GM18868 (cell line): ENCODE data around the gene VEPH1.
A peak's percentile ranks its signal among the peaks of the same experiment; 100 is the strongest.

Experiments used
- ATAC-seq: cut with Tn5 transposase; IDR thresholded peaks from one replicate; pipeline ENCODE4 v1.9.1; 2021; ENCODE audit warnings: mild to moderate bottlenecking, moderate library complexity; ENCODE audit not compliant: unreplicated experiment

VEPH1 gene

DNA sequence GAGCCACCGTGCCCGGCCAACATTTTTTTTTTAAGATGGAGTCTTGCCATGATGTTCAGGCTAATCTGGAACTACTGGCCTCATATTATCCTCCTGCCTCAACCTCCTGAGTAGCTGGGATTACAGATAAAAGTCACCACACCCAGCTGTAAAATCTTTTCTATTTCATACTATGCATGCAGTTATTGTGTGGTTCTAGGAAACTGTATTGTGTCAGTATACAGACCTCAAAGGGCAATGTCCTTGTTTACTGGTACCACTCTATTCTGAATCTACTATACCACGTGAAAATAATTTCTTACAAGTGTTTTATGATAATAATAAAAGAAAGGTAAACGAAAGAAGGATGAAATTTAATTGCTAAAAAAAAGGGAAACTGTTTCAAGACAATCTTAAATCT lies 190.0 kb downstream of the VEPH1 start:
- ATAC-seq, result no peak

DNA sequence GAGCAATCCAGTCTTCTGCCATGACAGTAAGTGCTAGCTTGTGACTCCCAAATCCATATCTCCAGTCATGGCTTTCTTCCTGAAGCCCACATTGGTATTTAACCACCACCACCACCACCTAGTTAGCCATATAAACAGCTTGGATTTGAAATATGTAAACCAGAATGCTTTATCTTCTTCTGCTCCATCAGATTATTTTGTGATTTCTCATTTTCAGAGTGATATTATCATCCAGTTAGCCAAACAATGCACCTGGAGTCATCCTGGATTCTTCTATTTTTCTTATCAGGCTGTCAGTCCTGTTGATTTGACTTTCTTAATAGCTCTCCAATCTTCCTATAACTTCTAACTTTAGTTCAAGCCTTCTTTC lies 190.9 kb downstream of the VEPH1 start:
- ATAC-seq, result no peak

DNA sequence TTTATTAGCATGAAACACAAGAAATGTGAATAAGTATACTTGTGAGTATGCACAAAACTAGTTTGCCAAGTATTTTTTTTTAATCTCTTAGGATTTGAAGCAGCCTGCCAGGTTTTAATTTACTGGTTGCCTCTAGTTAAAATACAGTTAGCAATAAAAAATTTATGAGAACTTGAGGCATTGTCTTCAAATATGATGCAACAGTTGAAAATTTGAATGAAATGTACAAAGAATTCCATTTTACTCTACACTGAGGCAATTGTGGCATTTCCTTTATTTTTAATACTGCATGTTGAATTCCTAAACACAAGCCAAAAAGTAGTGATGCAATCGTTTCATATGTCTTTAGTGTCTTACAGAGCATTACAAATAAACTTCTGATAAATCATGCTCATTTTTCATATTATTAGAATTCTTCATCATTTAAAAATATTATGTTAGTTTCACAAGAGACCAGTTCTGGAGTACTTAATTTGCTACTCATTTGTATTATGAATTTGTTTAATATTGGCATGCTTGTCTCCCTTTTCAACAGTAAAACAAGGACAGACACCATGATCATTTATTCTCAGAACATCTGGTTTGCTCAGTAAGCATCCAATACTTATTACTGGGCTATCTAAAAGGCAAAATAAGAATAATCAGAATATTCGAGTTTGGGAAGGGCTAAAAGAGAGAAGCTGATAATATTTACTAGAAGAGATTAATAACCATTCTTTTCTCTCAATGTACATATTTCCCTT lies 191.4 kb downstream of the VEPH1 start:
- ATAC-seq, result no peak

DNA sequence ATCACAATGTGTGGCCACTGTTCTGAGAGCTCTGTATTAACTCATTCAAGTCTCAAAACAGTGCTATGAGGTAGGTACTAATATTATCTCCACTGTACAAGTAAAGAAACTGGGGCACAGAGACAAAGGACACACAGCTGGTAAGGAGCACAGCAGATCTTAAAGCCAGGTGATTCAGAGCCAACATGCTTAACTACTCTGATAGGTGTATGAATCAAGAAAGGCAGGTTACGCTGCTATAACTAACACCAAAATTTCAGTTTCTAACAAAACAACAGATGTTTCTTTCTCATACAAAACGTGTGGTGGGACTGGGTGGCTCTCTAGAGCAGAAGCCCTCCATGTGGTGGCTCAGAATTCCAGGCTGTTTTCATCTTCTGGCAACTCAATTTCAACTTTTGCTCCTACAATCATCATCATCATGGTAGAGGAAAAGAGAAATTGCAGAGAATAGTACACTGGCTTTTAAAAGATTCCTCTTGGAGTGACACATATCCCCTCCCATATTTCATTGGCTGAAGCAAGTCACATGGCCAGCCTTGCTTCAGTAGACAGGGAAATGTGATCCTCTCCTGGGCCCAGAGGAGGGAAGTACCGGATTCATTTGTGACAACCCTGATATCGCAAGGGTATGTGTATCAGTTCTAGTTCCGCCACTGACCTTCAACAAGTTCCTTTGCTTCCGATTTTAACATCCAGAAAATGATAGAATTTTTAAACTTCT lies 192.7 kb downstream of the VEPH1 start:
- ATAC-seq, result no peak

DNA sequence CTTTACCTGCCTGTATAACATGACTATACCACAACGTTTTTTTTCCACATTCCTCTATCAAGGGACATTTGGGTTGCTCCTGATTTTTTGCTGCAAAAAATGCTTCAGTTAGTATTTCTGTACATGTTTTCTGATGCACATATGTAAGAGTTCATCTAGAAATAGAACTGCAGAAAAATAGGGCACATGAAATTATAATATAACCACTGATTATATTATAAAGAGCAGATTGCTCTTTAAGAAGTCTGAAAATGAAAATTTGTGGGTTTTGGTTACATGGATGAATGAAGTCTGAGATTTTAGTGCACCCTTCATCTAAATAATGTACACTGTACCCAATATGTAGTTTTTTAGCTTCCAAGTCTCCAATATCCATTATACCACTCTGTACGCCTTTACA lies 196.7 kb downstream of the VEPH1 start:
- ATAC-seq, result no peak

DNA sequence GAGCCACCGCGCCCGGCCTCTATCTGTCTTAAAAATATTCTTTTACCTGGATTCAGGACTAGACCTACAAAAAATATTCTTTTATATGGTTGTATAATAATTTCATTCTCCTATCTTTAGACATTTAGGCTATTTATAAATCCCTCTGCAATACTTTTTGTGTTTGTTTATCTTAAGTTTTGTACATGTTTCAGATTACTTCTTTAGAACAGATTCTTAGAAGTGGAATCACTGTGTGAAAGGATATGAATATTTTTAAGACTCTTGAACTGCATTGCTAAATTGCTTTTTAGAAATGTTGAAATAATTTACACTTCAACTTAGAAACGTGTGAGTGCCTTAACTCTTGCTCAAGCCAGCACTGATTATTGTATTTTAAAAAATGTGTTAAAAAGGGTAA lies 197.8 kb downstream of the VEPH1 start:
- ATAC-seq, result no peak

DNA sequence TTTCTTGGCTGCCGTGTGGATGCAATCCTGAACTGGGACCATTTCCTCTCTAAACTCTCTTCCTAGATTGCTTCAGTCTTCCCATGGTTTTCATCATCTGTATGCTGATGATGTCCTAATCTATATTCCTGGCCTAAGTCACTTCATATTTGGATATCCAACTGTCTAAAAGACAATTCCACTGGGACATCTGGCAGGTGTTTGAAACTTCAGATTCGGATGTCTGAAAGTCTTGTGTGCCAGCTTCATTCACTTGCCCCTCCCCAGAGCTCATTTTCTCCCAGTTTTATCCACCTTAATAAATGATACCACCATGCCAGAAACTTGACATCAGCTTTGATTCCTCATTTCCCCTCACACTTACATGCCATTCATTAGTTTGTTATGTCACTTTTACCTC lies 201.5 kb downstream of the VEPH1 start:
- no peak for ATAC-seq

DNA sequence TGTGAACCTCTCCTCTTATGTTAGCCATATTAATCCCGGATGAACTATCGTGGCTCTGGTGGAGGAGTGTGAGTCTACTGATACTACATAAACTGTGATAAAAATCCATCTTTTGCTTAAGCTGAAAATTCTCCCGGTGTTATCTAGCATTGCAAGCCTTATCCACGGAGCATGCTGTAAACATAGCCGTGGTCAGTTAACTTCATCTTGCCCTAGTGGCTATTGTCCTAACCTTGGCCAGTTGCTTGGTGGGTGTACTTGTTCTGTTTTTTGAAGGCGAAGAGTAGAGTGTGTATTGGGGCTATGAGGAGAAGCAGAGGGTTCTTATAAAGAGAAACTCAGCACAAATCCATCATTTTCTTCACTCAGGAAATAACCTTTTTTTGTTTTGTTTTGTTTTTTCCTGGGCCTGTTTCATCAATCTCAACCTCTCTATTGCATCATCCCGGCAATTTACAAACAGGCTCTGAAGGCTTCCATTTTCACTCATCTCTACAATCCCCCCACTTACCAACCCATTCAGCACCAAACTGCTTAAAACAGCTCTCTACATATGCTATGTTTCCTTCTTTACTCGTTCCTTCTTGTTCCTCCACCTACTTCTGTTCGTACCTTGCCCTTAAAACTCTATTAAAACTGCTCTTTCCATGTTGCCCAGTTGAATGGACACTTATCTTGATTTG lies 202.1 kb downstream of the VEPH1 start:
- no peak for ATAC-seq

DNA sequence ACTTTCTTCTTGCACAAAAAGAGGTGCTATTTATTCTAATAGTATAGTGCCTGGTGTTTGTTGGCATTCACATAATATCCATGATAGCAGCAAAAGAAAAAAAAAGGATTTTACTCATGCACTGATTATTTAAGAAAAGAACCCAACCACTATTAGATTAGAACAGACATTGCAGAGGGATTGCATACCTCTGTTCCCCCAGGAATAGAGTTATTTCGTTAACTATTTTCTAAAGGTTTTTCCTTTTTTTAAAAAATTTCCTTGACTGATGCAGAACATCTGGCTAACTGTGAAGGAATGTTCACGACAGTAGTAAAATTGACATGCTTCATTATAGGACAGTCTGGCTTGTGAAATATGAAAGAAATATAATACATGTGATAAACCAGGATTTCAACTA lies 203.1 kb downstream of the VEPH1 start:
- no peak for ATAC-seq

DNA sequence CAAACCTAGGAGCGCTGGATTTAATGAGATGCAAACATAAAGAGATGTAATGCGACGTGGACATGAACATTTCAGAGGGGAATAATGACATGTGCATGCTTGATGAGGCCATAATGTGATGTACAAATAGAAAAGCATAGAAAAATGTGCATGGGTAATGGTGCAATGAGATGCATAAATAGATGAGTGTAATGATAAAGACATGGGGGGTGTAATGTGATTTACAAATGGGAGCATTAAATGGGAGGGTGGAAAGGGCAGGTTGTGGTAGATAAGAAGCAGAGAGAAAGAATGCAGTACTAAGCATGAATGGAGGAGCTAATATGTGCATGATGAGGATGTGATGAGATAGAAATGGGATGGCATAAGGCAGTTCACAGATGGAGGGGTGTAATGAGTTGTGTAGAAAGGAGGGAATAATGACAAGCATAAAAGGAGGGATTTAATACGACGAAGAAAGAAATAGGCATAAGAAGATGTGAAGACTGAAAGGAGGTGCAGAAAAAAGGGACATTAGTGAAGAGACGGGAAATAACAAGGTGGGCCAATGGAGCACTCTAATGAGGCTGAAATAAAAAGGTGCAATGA lies 205.8 kb downstream of the VEPH1 start:
- no peak for ATAC-seq

DNA sequence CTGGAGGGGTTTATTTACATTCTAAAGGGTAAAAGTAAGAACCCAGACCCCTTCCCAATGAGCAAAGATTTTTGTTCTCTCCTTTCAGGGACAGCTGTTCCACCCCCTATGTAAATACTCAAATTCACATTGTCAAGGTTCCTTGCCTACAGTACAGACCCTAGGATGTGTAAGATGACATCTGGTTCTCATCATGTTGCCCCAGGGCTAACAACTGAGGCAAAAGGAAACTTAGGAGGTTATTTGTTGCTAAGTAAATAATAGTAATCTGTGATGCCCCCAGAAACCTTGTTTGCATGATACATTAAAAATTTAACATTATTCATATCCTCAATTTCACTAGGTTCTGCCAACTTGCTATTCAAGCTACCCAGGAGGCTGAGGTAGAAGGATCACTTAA lies 208.3 kb downstream of the VEPH1 start:
- ATAC-seq, result peak; percentile 13

DNA sequence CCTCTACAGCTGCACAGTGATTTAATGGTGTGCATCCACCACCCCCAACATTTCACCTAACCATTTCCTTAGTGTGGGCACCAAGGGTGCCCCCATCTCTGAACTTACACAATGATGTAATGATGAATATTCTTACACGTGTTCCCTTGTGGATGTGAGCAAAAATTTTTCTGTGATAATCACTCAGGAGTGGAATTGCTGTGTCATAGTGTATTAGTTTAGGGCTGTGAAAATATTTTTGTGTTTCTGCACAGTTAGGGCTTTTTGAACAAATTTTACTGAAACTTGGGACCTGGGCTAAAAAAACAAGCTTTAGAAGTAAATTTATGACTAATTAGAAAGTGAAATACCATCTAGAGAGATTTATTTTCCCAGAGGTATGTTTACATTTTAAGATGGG lies 208.7 kb downstream of the VEPH1 start:
- peak; percentile 44 for ATAC-seq

DNA sequence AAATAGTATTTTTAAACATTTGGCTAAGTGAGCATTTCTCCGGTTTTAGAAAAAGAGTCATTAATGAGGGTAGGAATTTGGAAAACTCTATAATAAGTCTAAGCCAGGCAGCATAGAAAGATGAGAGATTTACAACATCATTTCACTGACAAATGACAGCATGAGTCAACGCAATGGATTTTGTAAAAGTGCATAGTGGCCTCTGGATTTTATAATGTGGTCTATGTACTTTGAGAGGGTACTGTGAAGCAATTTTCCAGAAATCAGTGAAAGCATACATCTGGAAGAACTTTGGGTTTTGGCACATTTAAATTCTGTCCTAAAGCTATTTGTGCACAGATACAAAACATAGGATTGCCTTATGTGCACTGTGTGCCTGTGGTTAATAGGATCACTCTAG lies 212.4 kb downstream of the VEPH1 start:
- ATAC-seq, result no peak

DNA sequence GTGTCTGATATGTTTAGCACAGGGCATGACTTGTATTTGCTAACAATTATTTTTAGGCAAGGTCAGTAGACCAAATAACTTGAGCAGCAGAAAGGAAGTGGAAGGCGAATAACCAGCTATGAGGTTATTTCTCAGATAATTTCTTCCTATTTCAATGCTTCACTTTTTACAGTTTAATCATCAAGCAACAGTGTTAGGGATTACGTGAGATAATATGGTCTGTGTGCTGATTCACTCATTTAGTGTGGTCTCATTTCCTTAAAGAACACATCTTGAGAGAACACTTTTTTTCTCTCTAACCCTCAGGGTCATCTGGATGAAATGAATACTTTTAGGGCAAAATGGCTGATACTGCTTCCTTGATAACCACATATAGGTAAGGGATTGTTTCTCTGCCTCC lies 217.2 kb downstream of the VEPH1 start:
- no peak for ATAC-seq

DNA sequence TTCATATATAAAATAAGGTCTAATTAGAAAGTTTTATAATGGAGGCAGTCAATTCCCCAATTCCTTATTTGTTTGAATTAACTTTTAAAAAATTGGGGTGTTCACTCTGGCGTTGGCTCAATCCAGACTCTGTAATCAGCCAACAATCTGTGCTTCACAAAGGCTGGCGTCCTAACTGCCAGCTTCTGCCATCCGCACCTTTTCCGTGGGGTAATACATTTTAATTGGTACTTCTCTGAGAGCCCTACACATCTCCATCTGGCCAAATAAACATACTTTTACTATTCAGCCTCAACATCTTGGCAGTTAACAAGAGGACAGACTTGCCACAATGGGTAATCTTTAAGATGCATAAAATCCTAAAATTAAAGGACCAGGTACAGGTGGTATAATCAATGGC lies 218.1 kb downstream of the VEPH1 start:
- ATAC-seq, result no peak

DNA sequence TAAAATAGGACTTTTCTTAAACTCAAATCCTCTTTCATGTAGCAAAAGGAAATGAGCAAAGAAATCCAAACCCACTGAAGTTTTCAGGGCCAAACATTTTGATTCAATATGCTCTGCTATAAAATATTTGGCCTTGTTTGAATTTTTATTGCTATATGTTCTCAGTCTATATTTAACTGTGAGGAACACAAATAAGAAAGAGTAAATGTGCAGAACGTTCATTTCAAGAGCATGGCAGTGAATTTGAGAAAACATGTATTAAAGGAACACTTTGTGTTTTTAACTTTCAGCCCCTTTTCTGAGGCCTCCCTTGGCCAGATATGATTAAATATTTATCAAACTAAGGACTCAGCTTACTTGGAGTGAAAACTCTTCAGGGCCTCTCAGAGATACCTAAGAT lies 218.5 kb downstream of the VEPH1 start:
- no peak for ATAC-seq

DNA sequence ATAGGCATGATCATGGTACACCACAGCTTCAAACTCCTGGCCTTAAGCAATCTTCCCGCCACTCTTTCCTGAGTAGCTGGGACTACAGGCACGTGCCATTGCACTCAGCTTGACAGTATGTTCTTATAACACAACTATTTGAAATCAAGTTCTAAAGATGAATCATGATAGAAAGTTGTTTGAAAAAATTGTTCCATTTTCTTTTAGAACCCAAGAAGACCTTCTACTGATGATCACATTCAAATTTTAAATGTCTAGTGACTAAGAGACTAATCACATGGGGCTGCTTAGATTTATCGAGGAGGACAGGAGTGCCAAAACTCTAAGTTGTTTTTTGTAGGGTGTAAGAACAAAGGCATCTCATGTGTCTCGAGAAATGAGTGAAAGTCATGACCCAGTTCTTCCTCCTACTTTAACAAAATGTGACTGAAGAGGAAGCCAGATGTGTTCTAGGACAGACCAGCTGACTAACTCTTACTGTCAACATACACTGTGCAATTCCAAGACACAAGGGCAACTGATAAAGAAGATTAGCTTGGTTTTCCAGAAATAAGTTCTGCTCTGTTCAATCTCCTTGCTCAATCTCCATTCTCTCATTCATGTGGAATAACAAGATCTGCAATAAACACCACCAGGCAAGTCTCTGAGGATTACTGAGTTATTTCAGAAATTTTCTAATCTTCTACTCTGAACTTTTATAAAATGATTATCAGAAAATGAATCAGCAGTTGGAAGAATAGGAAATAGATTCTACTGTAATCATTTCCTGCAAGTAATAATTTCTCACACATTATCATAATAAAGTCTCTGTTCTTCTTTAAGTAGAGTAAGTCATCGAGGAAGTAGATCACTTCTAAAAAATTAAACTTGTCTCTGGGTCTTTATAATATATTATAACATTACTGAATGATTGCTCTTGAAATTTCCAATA lies 220.7 kb downstream of the VEPH1 start:
- no peak for ATAC-seq

DNA sequence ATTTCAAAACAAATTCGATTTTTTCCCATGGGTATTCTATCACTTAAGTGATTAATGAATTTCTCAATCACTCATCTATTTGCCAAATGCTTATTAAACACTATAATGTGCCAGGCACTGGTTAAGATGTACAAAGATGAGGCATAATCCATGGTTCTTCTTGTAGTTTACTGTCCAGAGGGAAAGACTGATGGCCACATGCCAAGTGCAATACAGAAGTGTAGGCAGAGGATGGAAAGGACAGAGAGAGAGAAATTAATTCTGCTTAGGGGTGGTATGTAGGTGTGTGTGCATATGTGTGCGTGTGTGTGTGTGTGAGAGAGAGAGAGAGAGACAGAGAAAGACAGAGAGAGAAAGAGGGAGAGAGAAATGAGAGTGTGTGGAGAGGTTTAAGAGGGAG lies 222.4 kb downstream of the VEPH1 start:
- no peak for ATAC-seq

DNA sequence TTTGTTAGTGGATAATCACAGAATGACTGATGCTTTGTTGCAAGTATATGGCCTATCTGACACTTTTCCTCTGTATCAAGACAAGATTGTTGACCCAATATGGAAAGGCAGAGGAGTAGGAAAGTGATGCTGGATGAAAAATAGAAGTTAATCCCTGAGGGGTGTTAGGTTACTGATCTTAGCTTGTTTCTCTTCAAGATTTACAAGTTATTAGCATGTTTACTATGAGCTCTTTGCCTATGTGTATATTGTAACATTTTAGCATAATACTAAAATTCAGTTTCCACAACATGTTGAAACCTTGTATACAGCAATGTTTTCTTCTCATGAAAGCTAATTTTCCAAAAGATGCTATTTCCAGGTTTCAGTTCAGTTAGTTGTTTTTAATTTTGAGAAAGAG lies 222.9 kb downstream of the VEPH1 start:
- ATAC-seq, result no peak

DNA sequence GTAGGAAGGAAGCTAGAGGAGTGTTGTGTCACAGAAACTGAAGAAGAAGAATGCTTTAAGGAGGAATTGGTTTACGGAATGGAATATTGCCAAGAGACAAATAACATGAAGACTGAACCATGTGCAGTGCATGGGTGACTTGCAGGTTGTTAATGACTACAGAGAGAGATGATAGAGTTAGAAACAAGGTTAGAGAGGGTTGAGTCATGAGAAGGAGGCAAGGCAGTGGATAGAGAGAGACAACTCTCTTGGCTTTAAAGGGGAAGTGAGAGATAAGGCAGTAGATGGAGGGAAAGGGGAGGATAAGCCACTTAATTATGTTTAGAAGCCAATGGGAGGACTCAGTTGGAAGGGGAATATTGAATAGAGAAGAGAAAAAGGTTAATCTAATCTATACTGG lies 224.0 kb downstream of the VEPH1 start:
- peak; percentile 48 for ATAC-seq

DNA sequence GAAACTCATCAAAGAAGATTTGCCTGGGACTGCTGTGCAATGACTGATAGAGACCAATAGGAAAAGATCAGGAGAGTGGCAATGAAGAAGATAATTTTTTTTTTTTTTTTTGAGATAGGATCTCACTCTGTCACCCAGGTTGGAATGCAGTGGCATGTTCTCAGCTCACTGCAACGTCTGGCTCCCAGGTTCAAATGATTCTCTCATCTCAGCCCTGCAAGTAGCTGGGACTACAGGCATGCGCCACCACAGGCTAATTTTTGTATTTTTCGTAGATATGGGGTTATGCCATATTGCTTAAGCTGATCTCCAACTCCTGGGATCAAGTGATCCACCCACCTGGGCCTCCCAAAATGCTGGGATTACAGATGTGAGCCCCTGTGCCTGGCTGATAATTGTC lies 226.4 kb downstream of the VEPH1 start:
- ATAC-seq, result no peak
